IMR-90 (cell line): ENCODE results near the gene DIAPH2. TPM values are rescaled to one million over a fixed set of nuclear protein-coding genes. Genes with fewer than 3 reads are reported as not detected.

Experiments used
- ATAC-seq: fragments of 200-7000 bp; cut with Tn5 transposase; 2 replicates; pipeline ENCODE4 v1.9.1; 2020; ENCODE audit warnings: low read depth, mild to moderate bottlenecking, moderate library complexity
- BruUV-seq: library from RNA; stranded (reverse); fragments of 400-500 nt; replicated peaks from 2 replicates; lab custom pipeline; 2021; lab: Mats Ljungman, UMichigan
- CTCF ChIA-PET: fragments of 300-600 bp; formaldehyde crosslinking; extraction: SDS; loops from one replicate; lab custom pipeline; 2021; ENCODE audit warnings: antibody characterized with exemption; lab: Yijun Ruan, JAX
- POLR2A ChIA-PET: fragments of 300-600 bp; sonication (Branson Sonifier 250); formaldehyde crosslinking; loops from one replicate; lab custom pipeline; 2022; ENCODE audit warnings: antibody characterized with exemption; ENCODE audit not compliant: unreplicated experiment; lab: Charles Lee
- DNase-seq: peaks from one replicate; pipeline ENCODE4 v3.0.0; 2013
- H2AFZ ChIP-seq: replicated peaks from 2 replicates; pipeline ENCODE3; 2013; ENCODE audit warnings: low read length, mild to moderate bottlenecking; ENCODE audit not compliant: poor library complexity
- H2AK5ac ChIP-seq: 2 replicates; pipeline ENCODE4 v1.6.1; 2013; ENCODE audit warnings: low read depth, low read length, inconsistent platforms
- H2AK9ac ChIP-seq: replicated peaks from 2 replicates; pipeline ENCODE3; 2013; ENCODE audit warnings: mild to moderate bottlenecking, low read depth, low read length, moderate library complexity; ENCODE audit not compliant: poor library complexity
- H2BK120ac ChIP-seq: 2 replicates; pipeline ENCODE4 v1.6.1; 2013; ENCODE audit warnings: low read depth, low read length, inconsistent platforms
- H2BK15ac ChIP-seq: 3 replicates; pipeline ENCODE4 v1.6.1; 2013; ENCODE audit warnings: low read depth, low read length, inconsistent platforms
- H2BK20ac ChIP-seq: 2 replicates; pipeline ENCODE4 v1.6.1; 2013; ENCODE audit warnings: low read depth, mild to moderate bottlenecking, inconsistent platforms, low read length, moderate library complexity
- H2BK5ac ChIP-seq: 2 replicates; pipeline ENCODE4 v1.6.1; 2013; ENCODE audit warnings: mild to moderate bottlenecking, low read depth, low read length, inconsistent platforms; ENCODE audit not compliant: poor library complexity, severe bottlenecking
- H3K14ac ChIP-seq: replicated peaks from 2 replicates; pipeline ENCODE4 v1.6.1; 2013; ENCODE audit warnings: low read depth, low read length, inconsistent platforms
- H3K18ac ChIP-seq: 2 replicates; pipeline ENCODE4 v1.6.1; 2013; ENCODE audit warnings: low read depth, low read length, control low read depth
- H3K23ac ChIP-seq: 2 replicates; pipeline ENCODE4 v1.6.1; 2013; ENCODE audit warnings: low read depth, low read length, inconsistent platforms
- H3K27ac ChIP-seq: 2 replicates; pipeline ENCODE4 v1.5.1; 2013; ENCODE audit warnings: mild to moderate bottlenecking, control low read depth, low read length; ENCODE audit not compliant: insufficient read depth
- H3K27me3 ChIP-seq: 2 replicates; pipeline ENCODE4 v1.6.1; 2013; ENCODE audit warnings: low read length; ENCODE audit not compliant: control insufficient read depth, insufficient read depth
- H3K36me3 ChIP-seq: 2 replicates; pipeline ENCODE4 v1.6.1; 2013; ENCODE audit warnings: low read length, mixed read lengths; ENCODE audit not compliant: control insufficient read depth, insufficient read depth
- H3K4ac ChIP-seq: 2 replicates; pipeline ENCODE4 v1.6.1; 2013; ENCODE audit warnings: low read depth, low read length, inconsistent platforms
- H3K4me1 ChIP-seq: 2 replicates; pipeline ENCODE4 v1.6.1; 2013; ENCODE audit warnings: low read length, mixed read lengths; ENCODE audit not compliant: control insufficient read depth, insufficient read depth
- H3K4me2 ChIP-seq: 2 replicates; pipeline ENCODE4 v1.6.1; 2013; ENCODE audit warnings: low read depth, mild to moderate bottlenecking, control low read depth, low read length, moderate library complexity
- H3K4me3 ChIP-seq: 2 replicates; pipeline ENCODE4 v1.5.1; 2013; ENCODE audit warnings: low read depth, mild to moderate bottlenecking, control low read depth, low read length, moderate library complexity; ENCODE audit not compliant: insufficient read depth
- H3K56ac ChIP-seq: 2 replicates; pipeline ENCODE4 v1.6.1; 2013; ENCODE audit warnings: low read length, inconsistent platforms; ENCODE audit not compliant: insufficient read depth; ENCODE audit errors: extremely low read depth
- H3K79me1 ChIP-seq, 2 experiments: 2 replicates each; pipeline ENCODE4 v1.6.1; 2013; ENCODE audit warnings: low read length in 2 of 2, inconsistent platforms in 1 of 2, low read depth in 1 of 2
- H3K9ac ChIP-seq: 2 replicates; pipeline ENCODE4 v1.6.1; 2013; ENCODE audit warnings: low read depth, low read length, control low read depth
- H3K9me1 ChIP-seq: 2 replicates; pipeline ENCODE4 v1.6.1; 2013; ENCODE audit warnings: low read length, inconsistent platforms; ENCODE audit not compliant: insufficient read depth
- H3K9me3 ChIP-seq: 2 replicates; pipeline ENCODE4 v1.6.1; 2013; ENCODE audit warnings: low read length; ENCODE audit not compliant: control insufficient read depth, insufficient read depth
- H4K20me1 ChIP-seq: 2 replicates; pipeline ENCODE4 v1.6.1; 2013; ENCODE audit warnings: low read length, inconsistent platforms; ENCODE audit not compliant: insufficient read depth
- H4K5ac ChIP-seq: 2 replicates; pipeline ENCODE4 v1.6.1; 2013; ENCODE audit warnings: mild to moderate bottlenecking, low read depth, low read length, control low read depth
- H4K8ac ChIP-seq, 2 experiments: 2 replicates each; pipeline ENCODE4 v1.6.1; 2013; ENCODE audit warnings: low read depth in 2 of 2, low read length in 2 of 2, control low read depth in 1 of 2, inconsistent platforms in 1 of 2
- H4K91ac ChIP-seq: 2 replicates; pipeline ENCODE4 v1.6.1; 2013; ENCODE audit warnings: low read depth, low read length, inconsistent platforms; ENCODE audit not compliant: insufficient read depth
- BHLHE40 ChIP-seq: fragments of 150-350 bp; IDR thresholded peaks from 2 replicates; pipeline ENCODE4 v1.6.1; 2016; ENCODE audit warnings: mild to moderate bottlenecking, low read depth, low read length
- CEBPB ChIP-seq: IDR thresholded peaks from 2 replicates; pipeline ENCODE4 v1.6.1; 2012; ENCODE audit warnings: low read depth, low read length, improper control_type of control experiment
- CHD1 ChIP-seq: IDR thresholded peaks from 2 replicates; pipeline ENCODE4 v1.6.1; 2012; ENCODE audit warnings: low read depth, low read length, improper control_type of control experiment
- FOS ChIP-seq: fragments of 150-350 bp; IDR thresholded peaks from 2 replicates; pipeline ENCODE4 v1.6.1; 2016; ENCODE audit warnings: low read depth, low read length
- MAFK ChIP-seq: IDR thresholded peaks from 2 replicates; pipeline ENCODE4 v1.6.1; 2012; ENCODE audit warnings: low read depth, low read length, improper control_type of control experiment
- MAZ ChIP-seq: IDR thresholded peaks from 2 replicates; pipeline ENCODE4 v1.6.1; 2012; ENCODE audit warnings: low read depth, mild to moderate bottlenecking, low read length, improper control_type of control experiment, moderate library complexity, borderline replicate concordance
- MXI1 ChIP-seq: IDR thresholded peaks from 2 replicates; pipeline ENCODE4 v1.6.1; 2012; ENCODE audit warnings: low read depth, mild to moderate bottlenecking, low read length, moderate library complexity, borderline replicate concordance
- NFE2L2 ChIP-seq: fragments of 150-350 bp; IDR thresholded peaks from 2 replicates; pipeline ENCODE4 v1.6.1; 2016; ENCODE audit warnings: low read depth, mild to moderate bottlenecking, low read length
- POLR2A ChIP-seq: IDR thresholded peaks from 2 replicates; pipeline ENCODE4 v1.6.1; 2012; ENCODE audit warnings: mild to moderate bottlenecking, low read depth, low read length
- RAD21 ChIP-seq: IDR thresholded peaks from 2 replicates; pipeline ENCODE4 v1.6.1; 2012; ENCODE audit warnings: low read length, improper control_type of control experiment
- RCOR1 ChIP-seq: IDR thresholded peaks from 2 replicates; pipeline ENCODE4 v1.6.1; 2012; ENCODE audit warnings: mild to moderate bottlenecking, low read length, improper control_type of control experiment; ENCODE audit not compliant: insufficient replicate concordance
- RFX5 ChIP-seq: IDR thresholded peaks from 2 replicates; pipeline ENCODE4 v1.8.0; 2012; ENCODE audit warnings: low read depth, mild to moderate bottlenecking, low read length, moderate library complexity
- SMC3 ChIP-seq: fragments of 150-350 bp; IDR thresholded peaks from 2 replicates; pipeline ENCODE4 v1.6.1; 2016; ENCODE audit warnings: low read depth, mild to moderate bottlenecking, antibody characterized with exemption, low read length, moderate library complexity
- WGBS, 2 experiments: methylation state at CpG; one replicate each; pipeline versions ENCODE4 v1.1.5 to v1.1.7; 2013; ENCODE audit warnings: missing lambda C conversion rate in 2 of 2; ENCODE audit not compliant: insufficient read length in 1 of 2; ENCODE audit errors: extremely low coverage in 2 of 2; 5-methylcytosine and 5-hydroxymethylcytosine counted together
- dilution Hi-C: fragments of 300-500 bp; cut with HindIII; formaldehyde crosslinking; loops from one replicate; pipeline ENCODE4 v1.14.3; 2018; ENCODE audit warnings: low sequenced_read_pairs; ENCODE audit not compliant: unreplicated experiment
- in situ Hi-C: fragments of 300-500 bp; cut with MboI; formaldehyde crosslinking; loops from 3 replicates; pipeline ENCODE4 v1.14.3; 2019; ENCODE audit warnings: low sequenced_read_pairs, inconsistent platforms, mixed read lengths
- intact Hi-C: fragments of 100-400 bp; cut with micrococcal nuclease; formaldehyde crosslinking; loops from 2 replicates; pipeline ENCODE4 v1.10.0; 2022
- polyA plus RNA-seq, 3 experiments: library from polyadenylated mRNA; depleted of rRNA; stranded (reverse); fragments of >200 nt; gene quantifications; 2 replicates each; pipeline ENCODE4 v1.2.3, GENCODE V29; 2012; ENCODE audit warnings: low replicate concordance in 1 of 3
- total RNA-seq: library from RNA; depleted of rRNA; stranded (reverse); fragments of >200 nt; gene quantifications from 2 replicates; pipeline ENCODE4 v1.2.3, GENCODE V29; 2012
- TF ChIP-seq, protein P1 (sequence below): conservative IDR thresholded peaks from 2 replicates; pipeline ENCODE4 v1.5.1; 2012; ENCODE audit warnings: mild to moderate bottlenecking, low read depth, low read length, improper control_type of control experiment
- TF ChIP-seq, protein P2 (sequence below): fragments of 150-350 bp; IDR thresholded peaks from 2 replicates; pipeline ENCODE4 v1.6.1; 2016; ENCODE audit warnings: low read depth, mild to moderate bottlenecking, low read length, moderate library complexity, borderline replicate concordance
- TF ChIP-seq, protein P3 (sequence below): fragments of 150-350 bp; IDR thresholded peaks from 2 replicates; pipeline ENCODE4 v1.6.1; 2017; ENCODE audit warnings: mild to moderate bottlenecking, antibody characterized with exemption, low read length, low read depth

Gene DIAPH2
- total and polyA plus RNA-seq, 2 of the 4 experiments (the other 2 are of a cell fraction) = 3.6 to 19.9 TPM

DNA sequence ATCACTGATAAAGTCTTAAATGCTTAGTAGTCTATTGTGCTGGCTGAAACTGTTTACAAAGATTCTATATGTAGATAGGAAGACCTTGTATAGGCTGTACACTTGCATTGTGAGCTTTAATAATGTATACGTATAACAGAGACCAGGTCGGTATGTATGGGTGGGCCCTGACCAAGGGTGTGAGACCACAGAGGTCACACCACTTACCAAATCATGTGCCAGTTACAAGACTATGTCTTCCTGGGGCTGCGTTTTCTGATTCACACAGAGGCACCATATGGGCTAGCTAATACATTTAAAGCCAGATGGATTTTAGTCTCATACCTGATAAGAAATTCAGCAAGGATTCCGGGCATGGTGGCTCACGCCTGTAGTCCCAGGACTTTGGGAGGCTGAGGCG, 8.8 kb downstream of the DIAPH2 start:
- Histone ChIP-seq H2BK5ac (no peak overlapping the region), H3K9me1 (no peaks in the 10 kb centered on the region), H3K36me3 (0 out of 2 replicates have a peak, but pooled peaks cover 1% of the 10 kb centered on the region), H2AK5ac (no peak overlapping the region), H2BK120ac (no peak overlapping the region), H4K91ac (no peak overlapping the region), H4K5ac (no peak overlapping the region), H2BK15ac (no peak overlapping the region), H3K27me3 (no peaks in the 10 kb centered on the region; the same call in 1 of the 2 replicates), H3K4me3 (no peak overlapping the region), H2AK9ac (no peak overlapping the region), H3K14ac (no peak overlapping the region), H3K18ac (no peak overlapping the region), H3K79me1 (peaks cover 2 to 9% of the 10 kb centered on the region in 2 experiments; a peak in 2 of 4 replicates), H2AFZ (no peak overlapping the region), H3K4ac (no peak overlapping the region), H3K56ac (no peak overlapping the region), H3K4me1 (no peaks in the 10 kb centered on the region; the same call in 1 of the 2 replicates), H4K8ac (no peak overlapping the region), H3K9ac (no peak overlapping the region), H4K20me1 (no peaks in the 10 kb centered on the region), H2BK20ac (no peak overlapping the region), H3K23ac (no peak overlapping the region), H3K4me2 (no peak overlapping the region), H3K9me3 (no peaks in the 10 kb centered on the region), H3K27ac (no peak overlapping the region)
- TF ChIP-seq FOS (no peak), SMC3 (no peak), MAZ (no peak), RAD21 (no peak), BHLHE40 (no peak), CEBPB (no peak), MXI1 (no peak), MAFK (no peak), CHD1 (no peak), NFE2L2 (no peak), RCOR1 (no peak), POLR2A (no peak), RFX5 (no peak)
- TF ChIP-seq, protein P1, sequence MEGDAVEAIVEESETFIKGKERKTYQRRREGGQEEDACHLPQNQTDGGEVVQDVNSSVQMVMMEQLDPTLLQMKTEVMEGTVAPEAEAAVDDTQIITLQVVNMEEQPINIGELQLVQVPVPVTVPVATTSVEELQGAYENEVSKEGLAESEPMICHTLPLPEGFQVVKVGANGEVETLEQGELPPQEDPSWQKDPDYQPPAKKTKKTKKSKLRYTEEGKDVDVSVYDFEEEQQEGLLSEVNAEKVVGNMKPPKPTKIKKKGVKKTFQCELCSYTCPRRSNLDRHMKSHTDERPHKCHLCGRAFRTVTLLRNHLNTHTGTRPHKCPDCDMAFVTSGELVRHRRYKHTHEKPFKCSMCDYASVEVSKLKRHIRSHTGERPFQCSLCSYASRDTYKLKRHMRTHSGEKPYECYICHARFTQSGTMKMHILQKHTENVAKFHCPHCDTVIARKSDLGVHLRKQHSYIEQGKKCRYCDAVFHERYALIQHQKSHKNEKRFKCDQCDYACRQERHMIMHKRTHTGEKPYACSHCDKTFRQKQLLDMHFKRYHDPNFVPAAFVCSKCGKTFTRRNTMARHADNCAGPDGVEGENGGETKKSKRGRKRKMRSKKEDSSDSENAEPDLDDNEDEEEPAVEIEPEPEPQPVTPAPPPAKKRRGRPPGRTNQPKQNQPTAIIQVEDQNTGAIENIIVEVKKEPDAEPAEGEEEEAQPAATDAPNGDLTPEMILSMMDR = no peak
- TF ChIP-seq, protein P2, sequence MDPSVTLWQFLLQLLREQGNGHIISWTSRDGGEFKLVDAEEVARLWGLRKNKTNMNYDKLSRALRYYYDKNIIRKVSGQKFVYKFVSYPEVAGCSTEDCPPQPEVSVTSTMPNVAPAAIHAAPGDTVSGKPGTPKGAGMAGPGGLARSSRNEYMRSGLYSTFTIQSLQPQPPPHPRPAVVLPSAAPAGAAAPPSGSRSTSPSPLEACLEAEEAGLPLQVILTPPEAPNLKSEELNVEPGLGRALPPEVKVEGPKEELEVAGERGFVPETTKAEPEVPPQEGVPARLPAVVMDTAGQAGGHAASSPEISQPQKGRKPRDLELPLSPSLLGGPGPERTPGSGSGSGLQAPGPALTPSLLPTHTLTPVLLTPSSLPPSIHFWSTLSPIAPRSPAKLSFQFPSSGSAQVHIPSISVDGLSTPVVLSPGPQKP = no peak
- TF ChIP-seq, protein P3, sequence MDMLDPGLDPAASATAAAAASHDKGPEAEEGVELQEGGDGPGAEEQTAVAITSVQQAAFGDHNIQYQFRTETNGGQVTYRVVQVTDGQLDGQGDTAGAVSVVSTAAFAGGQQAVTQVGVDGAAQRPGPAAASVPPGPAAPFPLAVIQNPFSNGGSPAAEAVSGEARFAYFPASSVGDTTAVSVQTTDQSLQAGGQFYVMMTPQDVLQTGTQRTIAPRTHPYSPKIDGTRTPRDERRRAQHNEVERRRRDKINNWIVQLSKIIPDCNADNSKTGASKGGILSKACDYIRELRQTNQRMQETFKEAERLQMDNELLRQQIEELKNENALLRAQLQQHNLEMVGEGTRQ = no peak
- CTCF ChIA-PET = no interaction called here
- no CpG with 5 or more reads among the region's 6 CpGs for WGBS, 2 experiments
- in situ Hi-C loops = no loop called here
- no TSS peak for BruUV-seq
- intact Hi-C loops = no loop called here
- no peak for ATAC-seq
- no peak for DNase-seq
- dilution Hi-C loops = no loop called here
- POLR2A ChIA-PET = no interaction called here
